H1 (cell line): ENCODE results near the gene FLNA. TPM values are rescaled to one million over a fixed set of nuclear protein-coding genes. Genes with fewer than 3 reads are reported as not detected.

ENCODE experiments used
- CTCF ChIA-PET: fragments of 300-600 bp; sonication (Branson Sonifier 250); formaldehyde crosslinking; loops from one replicate; lab custom pipeline; 2021; ENCODE audit not compliant: partially characterized antibody; lab: Charles Lee
- POLR2A ChIA-PET: fragments of 300-600 bp; sonication (Branson Sonifier 250); formaldehyde crosslinking; loops from one replicate; lab custom pipeline; 2021; ENCODE audit warnings: inconsistent platforms; ENCODE audit not compliant: partially characterized antibody; lab: Charles Lee
- DNase-seq, 2 experiments: peaks; one replicate each; pipeline versions ENCODE4 v3.0.0 to v3.0.0-alpha.2; 2010 to 2022; ENCODE audit warnings: low spot score in 2 of 2, low read depth in 1 of 2, mixed read lengths in 1 of 2
- FAIRE-seq: peaks from 2 replicates; lab custom pipeline; 2011; peaks lifted over from hg19 to GRCh38; lab: Jason Lieb, UNC
- H2AFZ ChIP-seq: 2 replicates; pipeline ENCODE4 v1.8.1; 2012; ENCODE audit warnings: low read length, inconsistent platforms
- H2AK5ac ChIP-seq: 2 replicates; pipeline ENCODE4 v1.6.1; 2013; ENCODE audit warnings: low read depth, low read length
- H2BK120ac ChIP-seq: replicated peaks from 2 replicates; pipeline ENCODE3; 2013; ENCODE audit warnings: low read depth, low read length, inconsistent platforms
- H2BK12ac ChIP-seq: 2 replicates; pipeline ENCODE4 v1.6.1; 2013; ENCODE audit warnings: low read depth, low read length
- H2BK15ac ChIP-seq: 2 replicates; pipeline ENCODE4 v1.6.1; 2013; ENCODE audit warnings: low read length
- H2BK20ac ChIP-seq: 2 replicates; pipeline ENCODE4 v1.6.1; 2013; ENCODE audit warnings: low read length
- H2BK5ac ChIP-seq: 2 replicates; pipeline ENCODE4 v1.6.1; 2013; ENCODE audit warnings: low read depth, low read length
- H3K14ac ChIP-seq: 2 replicates; pipeline ENCODE4 v1.6.1; 2013; ENCODE audit warnings: inconsistent platforms; ENCODE audit not compliant: insufficient read length
- H3K18ac ChIP-seq: 2 replicates; pipeline ENCODE4 v1.6.1; 2013; ENCODE audit warnings: low read length; ENCODE audit errors: extremely low read depth
- H3K23ac ChIP-seq: 2 replicates; pipeline ENCODE4 v1.6.1; 2013; ENCODE audit warnings: inconsistent platforms; ENCODE audit not compliant: insufficient read length
- H3K23me2 ChIP-seq: 2 replicates; pipeline ENCODE4 v1.6.1; 2013; ENCODE audit warnings: low read depth, low read length
- H3K27ac ChIP-seq: 2 replicates; pipeline ENCODE4 v1.6.1; 2011; ENCODE audit warnings: low read depth, low read length, inconsistent platforms
- H3K27me3 ChIP-seq, 4 experiments: replicated peaks in 1 of 4; 1 replicate in 1 of 4; 2 replicates in 3 of 4; pipeline versions ENCODE4 v1.6.1 to v1.8.1; 2011 to 2013; ENCODE audit warnings: low read length in 3 of 4, mild to moderate bottlenecking in 3 of 4, inconsistent platforms in 2 of 4, mixed read lengths in 2 of 4, moderate library complexity in 1 of 4; ENCODE audit not compliant: control insufficient read depth in 3 of 4, insufficient read depth in 3 of 4; ENCODE audit errors: extremely low read depth in 1 of 4
- H3K36me3 ChIP-seq, 4 experiments: 2 replicates each; pipeline versions ENCODE4 v1.6.1 to v1.8.1; 2011 to 2013; ENCODE audit warnings: mild to moderate bottlenecking in 4 of 4, low read length in 3 of 4, moderate library complexity in 2 of 4, control low read depth in 1 of 4, inconsistent platforms in 1 of 4; ENCODE audit not compliant: insufficient read depth in 4 of 4, control insufficient read depth in 2 of 4
- H3K4ac ChIP-seq: replicated peaks from 2 replicates; pipeline ENCODE3; 2013; ENCODE audit warnings: low read length, low read depth, mixed read lengths, inconsistent platforms; ENCODE audit not compliant: insufficient read length
- H3K4me1 ChIP-seq, 4 experiments: replicated peaks in 1 of 4; 1 replicate in 1 of 4; 2 replicates in 3 of 4; pipeline versions ENCODE4 v1.6.1 to v1.8.1; 2011 to 2013; ENCODE audit warnings: low read length in 3 of 4, inconsistent platforms in 2 of 4, mixed read lengths in 1 of 4; ENCODE audit not compliant: insufficient read depth in 4 of 4, control insufficient read depth in 3 of 4
- H3K4me2 ChIP-seq, 2 experiments: 2 replicates each; pipeline versions ENCODE4 v1.6.1 to v1.8.1; 2011 to 2013; ENCODE audit warnings: low read depth in 2 of 2, low read length in 2 of 2, control low read depth in 1 of 2, inconsistent platforms in 1 of 2, mild to moderate bottlenecking in 1 of 2; ENCODE audit not compliant: insufficient read depth in 1 of 2
- H3K4me3 ChIP-seq, 4 experiments: fragments of 200-600, 300-600 bp in 1 of 4; sonication (generic), shearing (Covaris generic), sonication (Bioruptor Twin) in 1 of 4; 2 replicates each; pipeline versions ENCODE4 v1.5.1 to v1.8.1; 2011 to 2016; ENCODE audit warnings: low read length in 4 of 4, low read depth in 3 of 4, control low read depth in 2 of 4, inconsistent platforms in 2 of 4, mild to moderate bottlenecking in 2 of 4, mixed read lengths in 1 of 4, moderate library complexity in 1 of 4; ENCODE audit not compliant: insufficient read depth in 2 of 4; ENCODE audit errors: extremely low read depth in 1 of 4
- H3K56ac ChIP-seq: replicated peaks from 2 replicates; pipeline ENCODE3; 2013; ENCODE audit warnings: low read depth, mild to moderate bottlenecking, mixed read lengths, low read length, inconsistent platforms; ENCODE audit not compliant: insufficient read length
- H3K79me1 ChIP-seq: 2 replicates; pipeline ENCODE4 v1.6.1; 2013; ENCODE audit warnings: low read depth, low read length, control low read depth
- H3K79me2 ChIP-seq, 2 experiments: 2 replicates each; pipeline versions ENCODE4 v1.6.1 to v1.8.1; 2012 to 2013; ENCODE audit warnings: low read length in 2 of 2, mild to moderate bottlenecking in 2 of 2, inconsistent platforms in 1 of 2; ENCODE audit not compliant: insufficient read depth in 2 of 2, control insufficient read depth in 1 of 2
- H3K9ac ChIP-seq, 4 experiments: replicated peaks in 1 of 4; 1 replicate in 1 of 4; 2 replicates in 3 of 4; pipeline versions ENCODE4 v1.6.1 to v1.8.1; 2011 to 2013; ENCODE audit warnings: low read depth in 3 of 4, low read length in 3 of 4, control low read depth in 2 of 4, mild to moderate bottlenecking in 2 of 4, moderate library complexity in 2 of 4, inconsistent platforms in 1 of 4; ENCODE audit errors: extremely low read depth in 1 of 4
- H3K9me3 ChIP-seq, 2 experiments: 2 replicates each; pipeline versions ENCODE4 v1.6.1 to v1.8.1; 2012 to 2013; ENCODE audit warnings: mild to moderate bottlenecking in 2 of 2, moderate library complexity in 2 of 2, control low read depth in 1 of 2, inconsistent platforms in 1 of 2, low read depth in 1 of 2, low read length in 1 of 2, mixed read lengths in 1 of 2; ENCODE audit not compliant: insufficient read depth in 2 of 2
- H4K20me1 ChIP-seq, 2 experiments: replicated peaks in 1 of 2; 2 replicates each; pipeline versions ENCODE3 to v1.8.1; 2011 to 2013; ENCODE audit warnings: inconsistent platforms in 2 of 2, low read length in 2 of 2, mild to moderate bottlenecking in 1 of 2; ENCODE audit not compliant: insufficient read depth in 2 of 2, control insufficient read depth in 1 of 2
- H4K5ac ChIP-seq: 2 replicates; pipeline ENCODE4 v1.6.1; 2013; ENCODE audit warnings: low read length, low read depth, mixed read lengths, inconsistent platforms; ENCODE audit not compliant: insufficient read length
- H4K8ac ChIP-seq: 2 replicates; pipeline ENCODE4 v1.8.0; 2013; ENCODE audit warnings: mild to moderate bottlenecking, moderate library complexity, low read length, inconsistent platforms; ENCODE audit not compliant: insufficient read depth; ENCODE audit errors: extremely low read depth
- H4K91ac ChIP-seq: replicated peaks from 2 replicates; pipeline ENCODE3; 2013; ENCODE audit warnings: low read length, mixed read lengths, inconsistent platforms; ENCODE audit not compliant: insufficient read length
- BACH1 ChIP-seq: IDR thresholded peaks from 2 replicates; pipeline ENCODE4 v1.6.1; 2012; ENCODE audit warnings: low read length, improper control_type of control experiment
- BCL11A ChIP-seq, 2 experiments: IDR thresholded peaks; one replicate each; pipeline ENCODE4 v1.6.1; 2011; ENCODE audit warnings: low read depth in 2 of 2, low read length in 2 of 2, mild to moderate bottlenecking in 2 of 2
- EZH2 ChIP-seq: fragments of 200-600 bp; sonication (generic); IDR thresholded peaks from 2 replicates; pipeline ENCODE4 v1.7.1; 2012; ENCODE audit warnings: low read depth, mild to moderate bottlenecking, moderate library complexity, low read length, inconsistent platforms; ENCODE audit not compliant: severe bottlenecking
- GABPA ChIP-seq: IDR thresholded peaks from 2 replicates; pipeline ENCODE4 v1.6.1; 2011; ENCODE audit warnings: mild to moderate bottlenecking, low read length, moderate library complexity, borderline replicate concordance; ENCODE audit not compliant: insufficient read depth
- JUN ChIP-seq: IDR thresholded peaks from 2 replicates; pipeline ENCODE4 v1.6.1; 2011; ENCODE audit warnings: low read depth, mild to moderate bottlenecking, improper control_type of control experiment, low read length
- KDM4A ChIP-seq: IDR thresholded peaks from one replicate; pipeline ENCODE4 v1.7.1; 2012; ENCODE audit warnings: low read depth, mild to moderate bottlenecking, moderate library complexity, low read length, inconsistent platforms; ENCODE audit not compliant: severe bottlenecking
- NANOG ChIP-seq: IDR thresholded peaks from 2 replicates; pipeline ENCODE4 v1.6.1; 2011; ENCODE audit warnings: low read length, low read depth, mild to moderate bottlenecking, inconsistent platforms; ENCODE audit not compliant: insufficient read depth, poor library complexity, severe bottlenecking
- SIX5 ChIP-seq: IDR thresholded peaks from 2 replicates; pipeline ENCODE4 v1.6.1; 2011; ENCODE audit warnings: mild to moderate bottlenecking, low read depth, low read length
- SP1 ChIP-seq: IDR thresholded peaks from 2 replicates; pipeline ENCODE4 v1.6.1; 2011; ENCODE audit warnings: low read depth, low read length
- TBP ChIP-seq: IDR thresholded peaks from 2 replicates; pipeline ENCODE4 v1.6.1; 2011; ENCODE audit warnings: low read depth, low read length, improper control_type of control experiment
- TEAD4 ChIP-seq: IDR thresholded peaks from 2 replicates; pipeline ENCODE4 v1.6.1; 2012; ENCODE audit warnings: low read depth, low read length, inconsistent platforms, mixed read lengths
- WGBS, 2 experiments: shearing (Covaris generic) in 1 of 2; methylation state at CpG; one replicate each; pipeline versions ENCODE4 v1.1.6 to v1.1.7; 2013 to 2015; ENCODE audit warnings: low lambda C conversion rate in 2 of 2, mixed read lengths in 2 of 2, inconsistent platforms in 1 of 2, low coverage in 1 of 2, missing lambda C conversion rate in 1 of 2; ENCODE audit not compliant: insufficient replicate concordance in 2 of 2, insufficient coverage in 1 of 2, insufficient read length in 1 of 2; ENCODE audit errors: extremely low coverage in 1 of 2, missing lambda C conversion rate in 1 of 2; 5-methylcytosine and 5-hydroxymethylcytosine counted together
- polyA plus RNA-seq, 7 experiments: library from polyadenylated mRNA; depleted of rRNA in 3 of 7; stranded (reverse) in 5 of 7; unstranded in 2 of 7; fragments of >200 nt in 5 of 7; fragments of 200-250 nt in 2 of 7; gene quantifications; 1 replicate in 5 of 7; 2 replicates in 1 of 7; 4 replicates in 1 of 7; pipeline versions ENCODE4 v1.2.1 to v1.2.3, GENCODE V29; 2011 to 2013; ENCODE audit warnings: missing spikeins in 2 of 7, mixed read lengths in 2 of 7
- total RNA-seq: library from RNA; stranded (reverse); fragmentation: NEBNext Ultra II Directional; extraction: Animal tissue kit (Norgen Biotek cat#: 25700); gene quantifications from 2 replicates; pipeline ENCODE4 v1.2.1, GENCODE V29; 2021

Gene FLNA
- total and polyA plus RNA-seq, 2 of the 8 experiments (the other 6 are each of a cell fraction or from before 2014, with no cell fraction given) = 315 to 925 TPM

DNA sequence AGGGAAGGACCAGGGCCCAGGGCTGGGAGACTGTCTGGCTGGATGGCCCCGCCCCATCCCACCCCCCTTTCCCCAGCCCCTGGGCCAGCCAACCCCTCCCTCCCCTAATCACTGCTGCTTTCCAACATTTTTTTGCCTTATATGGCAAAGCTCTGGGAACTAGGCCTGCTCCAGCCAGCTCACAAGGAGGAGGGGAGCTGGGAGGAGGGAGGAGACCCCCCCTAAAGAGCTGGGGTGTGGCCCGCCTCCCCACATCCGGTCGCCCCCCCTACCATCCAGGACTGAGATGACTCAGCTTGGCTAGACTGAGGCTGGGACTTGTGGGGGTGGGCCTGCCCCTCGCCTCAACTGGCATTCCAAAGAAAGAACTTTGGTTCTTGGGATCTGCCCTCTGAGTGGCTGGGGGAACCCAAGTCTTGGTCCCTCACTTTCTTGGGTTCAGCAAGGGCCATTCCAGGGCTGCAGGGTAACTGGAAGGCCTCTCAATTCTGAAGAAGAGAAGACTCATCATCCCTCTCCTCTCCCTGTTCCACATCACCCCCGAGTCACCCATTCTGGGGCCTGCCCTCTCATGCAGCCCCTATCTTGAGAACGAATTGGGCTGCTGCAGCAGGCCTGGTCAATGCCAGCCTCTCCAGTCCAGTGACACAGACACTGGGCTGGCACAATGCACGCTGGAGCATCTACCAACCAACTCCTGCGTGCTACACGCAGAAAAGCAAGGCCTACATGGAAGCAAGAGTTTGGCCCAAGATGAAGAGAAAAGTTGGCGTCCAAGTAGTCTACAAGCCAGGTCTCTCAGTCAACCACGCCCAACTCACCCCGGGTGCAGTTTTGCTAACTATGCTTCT is 4.8 kb downstream of the FLNA start:
- FAIRE-seq (no peak), DNase-seq (peak in 1 of 2 experiments; percentile 65)
- Histone ChIP-seq H2BK15ac (no peak overlapping the region), H3K4me3 (peak overlapping the region; percentile 82 to 96 (median 90)), H3K9ac (peak overlapping the region; percentile 90 to 97 (median 92)), H4K20me1 (peaks cover 13 to 22% of the 10 kb centered on the region in 2 experiments), H4K91ac (peak overlapping the region; percentile 91), H3K27ac (peak overlapping the region; percentile 97), H2BK20ac (no peak overlapping the region), H3K4ac (peak overlapping the region; percentile 94), H3K4me1 (peaks cover 0 to 15% (median 10%) of the 10 kb centered on the region in 4 experiments; a peak in 6 of 7 replicates), H2BK12ac (peak overlapping the region; percentile 27; the same call in 1 of the 2 replicates), H3K4me2 (peak overlapping the region; percentile 82 to 86), H3K14ac (no peak overlapping the region), H2AK5ac (0 out of 2 replicates have a peak overlapping the region, but pooled peaks have one; percentile 82), H3K79me1 (peaks cover 3% of the 10 kb centered on the region; the same call in 1 of the 2 replicates), H3K9me3 (no peaks in the 10 kb centered on the region), H3K27me3 (no peaks in the 10 kb centered on the region; a peak in 2 of 7 replicates), H2BK120ac (peak overlapping the region; percentile 78), H3K36me3 (peaks cover 17 to 45% (median 30%) of the 10 kb centered on the region in 4 experiments), H4K5ac (peak overlapping the region; percentile 67), H3K56ac (peak overlapping the region; percentile 82), H4K8ac (peak overlapping the region; percentile 79), H3K18ac (peak overlapping the region; percentile 90), H3K23me2 (peaks cover 5% of the 10 kb centered on the region; the same call in 1 of the 2 replicates), H2BK5ac (peak overlapping the region; percentile 96), H3K23ac (no peak overlapping the region), H2AFZ (no peak overlapping the region), H3K79me2 (peaks cover 8 to 50% of the 10 kb centered on the region in 2 experiments; a peak in 3 of 4 replicates)
- POLR2A ChIA-PET = interaction anchor here (0.9 to 11.8 kb wide), 11 partner anchors 8 to 421 kb away, joined by 3 to 348 read pairs (median 3); partner anchors contain the start of genes DNASE1L1, EMD, HCFC1 and RPL10
- WGBS, 2 experiments = 3% methylated on average over 9 of the region's 13 CpGs; no CpG with 5 or more reads in 1 of the 2 experiments
- CTCF ChIA-PET = no interaction called here
- peak; percentile 27; the same call in 1 of the 2 replicates for TF ChIP-seq SP1
- TF ChIP-seq NANOG = no peak
- TF ChIP-seq KDM4A = no peak
- TF ChIP-seq EZH2 = no peak
- TF ChIP-seq GABPA = no peak
- TF ChIP-seq JUN = 0 out of 2 replicates have a peak, but pooled peaks have one; percentile 4
- TF ChIP-seq SIX5 = no peak
- TF ChIP-seq BACH1 = peak; percentile 81
- TF ChIP-seq TBP = peak; percentile 56; the same call in 1 of the 2 replicates
- TF ChIP-seq BCL11A (IDR thresholded peaks at IDR 0.05; ENCODE audit: low read depth in 2 of 2, low read length in 2 of 2) = no peak
- no peak for TF ChIP-seq TEAD4
